DND-41 (cell line): ENCODE measurements around the gene CLDN9.

Experiments
- ATAC-seq: fragments of 200-7000 bp; cut with Tn5 transposase; 3 replicates; pipeline ENCODE4 v1.9.1; 2021; ENCODE audit warnings: low read depth; ENCODE audit not compliant: insufficient read depth
- DNase-seq: peaks from one replicate; pipeline ENCODE4 v3.0.0-alpha.2; 2020
- H2AFZ ChIP-seq: 2 replicates; pipeline ENCODE4 v1.6.0; 2012; ENCODE audit warnings: low read depth, low read length
- H3K27ac ChIP-seq: 2 replicates; pipeline ENCODE4 v1.5.1; 2012; ENCODE audit warnings: low read length, inconsistent platforms
- H3K27me3 ChIP-seq: fragments of 200-600 bp; sonication (generic); 2 replicates; pipeline ENCODE4 v1.6.0; 2012; ENCODE audit warnings: low read length, mild to moderate bottlenecking, inconsistent platforms; ENCODE audit not compliant: insufficient read depth, poor library complexity
- H3K36me3 ChIP-seq: 2 replicates; pipeline ENCODE4 v1.5.1; 2012; ENCODE audit warnings: low read length, inconsistent platforms; ENCODE audit not compliant: insufficient read depth
- H3K4me1 ChIP-seq: 2 replicates; pipeline ENCODE4 v1.5.1; 2012; ENCODE audit warnings: mild to moderate bottlenecking, low read length; ENCODE audit not compliant: insufficient read depth
- H3K4me2 ChIP-seq: 2 replicates; pipeline ENCODE4 v1.6.0; 2012; ENCODE audit warnings: mild to moderate bottlenecking, moderate library complexity, low read length, inconsistent platforms; ENCODE audit not compliant: insufficient read depth
- H3K4me3 ChIP-seq, 2 experiments: fragments of 200-600 bp in 1 of 2; shearing (Covaris generic) in 1 of 2; 2 replicates each; pipeline ENCODE4 v1.5.1; 2012 to 2016; ENCODE audit warnings: inconsistent platforms in 2 of 2, low read length in 2 of 2, mild to moderate bottlenecking in 2 of 2, low read depth in 1 of 2, moderate library complexity in 1 of 2
- H3K79me2 ChIP-seq: 2 replicates; pipeline ENCODE4 v1.6.0; 2012; ENCODE audit warnings: low read length, inconsistent platforms; ENCODE audit not compliant: insufficient read depth
- H3K9ac ChIP-seq: 2 replicates; pipeline ENCODE4 v1.6.0; 2012; ENCODE audit warnings: low read depth, mild to moderate bottlenecking, inconsistent platforms, low read length, moderate library complexity
- H3K9me3 ChIP-seq: 2 replicates; pipeline ENCODE4 v1.5.1; 2012; ENCODE audit warnings: low read length, moderate library complexity, mild to moderate bottlenecking, inconsistent platforms; ENCODE audit not compliant: insufficient read depth, severe bottlenecking
- H4K20me1 ChIP-seq: 2 replicates; pipeline ENCODE4 v1.6.0; 2012; ENCODE audit warnings: low read length; ENCODE audit not compliant: insufficient read depth
- EZH2 ChIP-seq: IDR thresholded peaks from 3 replicates; pipeline ENCODE4 v1.6.1; 2012; ENCODE audit warnings: borderline replicate concordance, low read depth, mild to moderate bottlenecking, moderate library complexity, low read length, inconsistent platforms; ENCODE audit not compliant: severe bottlenecking
- TF ChIP-seq, protein P1 (sequence below): IDR thresholded peaks from 2 replicates; pipeline ENCODE4 v1.5.1; 2012; ENCODE audit warnings: borderline replicate concordance, low read length, moderate library complexity, mild to moderate bottlenecking; ENCODE audit not compliant: poor library complexity, severe bottlenecking; ENCODE audit errors: extremely low read depth

Gene CLDN9

DNA sequence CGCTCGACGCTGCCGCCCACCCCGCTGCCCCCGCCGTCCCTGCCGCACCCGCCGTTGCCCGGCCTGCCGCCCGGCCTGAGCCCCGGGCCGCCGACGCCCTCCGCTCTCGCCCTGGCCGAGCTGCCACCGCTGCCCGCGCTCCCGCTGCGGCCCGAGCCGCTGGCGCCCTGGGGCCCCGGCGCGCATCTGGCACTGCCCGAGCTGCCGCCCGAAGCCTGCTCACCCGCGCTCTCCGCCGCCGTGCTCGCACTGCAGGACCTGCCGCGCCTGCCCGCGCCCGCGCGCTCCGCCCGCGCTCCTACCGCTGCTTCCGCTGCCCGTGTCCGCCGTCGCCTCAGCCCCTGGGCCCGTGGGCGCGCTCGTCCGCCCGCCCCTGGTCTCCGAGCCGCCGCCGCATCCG is 8.4 kb upstream of the CLDN9 start:
- Histone ChIP-seq H3K36me3 (no peaks in the 10 kb centered on the region), H3K9me3 (no peaks in the 10 kb centered on the region), H3K4me3 (peak overlapping the region in 1 of 2 experiments; percentile 61; a peak in 2 of 4 replicates), H3K4me2 (peak overlapping the region; percentile 83; the same call in 1 of the 2 replicates), H4K20me1 (peaks cover 5% of the 10 kb centered on the region; the same call in 1 of the 2 replicates), H3K4me1 (peaks cover 48% of the 10 kb centered on the region), H2AFZ (no peak overlapping the region), H3K9ac (peak overlapping the region; percentile 55; the same call in 1 of the 2 replicates), H3K27me3 (no peaks in the 10 kb centered on the region), H3K79me2 (no peaks in the 10 kb centered on the region), H3K27ac (no peak overlapping the region)
- DNase-seq (peak; percentile 30), ATAC-seq (no peak)
- TF ChIP-seq EZH2, result no peak
- TF ChIP-seq, protein P1, sequence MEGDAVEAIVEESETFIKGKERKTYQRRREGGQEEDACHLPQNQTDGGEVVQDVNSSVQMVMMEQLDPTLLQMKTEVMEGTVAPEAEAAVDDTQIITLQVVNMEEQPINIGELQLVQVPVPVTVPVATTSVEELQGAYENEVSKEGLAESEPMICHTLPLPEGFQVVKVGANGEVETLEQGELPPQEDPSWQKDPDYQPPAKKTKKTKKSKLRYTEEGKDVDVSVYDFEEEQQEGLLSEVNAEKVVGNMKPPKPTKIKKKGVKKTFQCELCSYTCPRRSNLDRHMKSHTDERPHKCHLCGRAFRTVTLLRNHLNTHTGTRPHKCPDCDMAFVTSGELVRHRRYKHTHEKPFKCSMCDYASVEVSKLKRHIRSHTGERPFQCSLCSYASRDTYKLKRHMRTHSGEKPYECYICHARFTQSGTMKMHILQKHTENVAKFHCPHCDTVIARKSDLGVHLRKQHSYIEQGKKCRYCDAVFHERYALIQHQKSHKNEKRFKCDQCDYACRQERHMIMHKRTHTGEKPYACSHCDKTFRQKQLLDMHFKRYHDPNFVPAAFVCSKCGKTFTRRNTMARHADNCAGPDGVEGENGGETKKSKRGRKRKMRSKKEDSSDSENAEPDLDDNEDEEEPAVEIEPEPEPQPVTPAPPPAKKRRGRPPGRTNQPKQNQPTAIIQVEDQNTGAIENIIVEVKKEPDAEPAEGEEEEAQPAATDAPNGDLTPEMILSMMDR, result no peak

DNA sequence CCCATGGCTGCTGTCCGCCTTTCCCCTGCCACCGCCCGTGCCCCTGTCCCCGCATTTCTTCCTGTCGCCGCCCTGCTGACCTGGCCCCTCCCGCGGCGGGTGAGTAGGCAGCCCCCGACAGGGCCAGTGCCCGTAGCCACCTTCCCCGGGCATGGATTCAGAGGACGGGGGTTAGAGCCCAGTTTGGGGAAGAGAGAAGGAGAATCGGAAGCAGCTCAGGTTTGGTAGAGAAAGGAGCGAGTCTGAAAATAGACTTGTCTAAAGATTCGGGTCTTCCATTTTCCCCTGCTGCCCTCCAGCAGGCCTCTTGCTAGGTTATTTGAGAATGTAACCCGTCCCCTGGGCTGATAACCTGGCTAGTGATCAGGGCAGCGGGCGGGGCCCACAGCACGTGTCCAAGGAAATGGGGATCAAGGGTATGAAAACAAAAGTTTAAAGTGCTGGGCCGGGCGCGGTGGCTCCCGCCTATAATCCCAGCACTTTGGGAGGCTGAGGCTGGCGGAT is 7.9 kb upstream of the CLDN9 start:
- Histone ChIP-seq H3K4me3 (peak overlapping the region; percentile 17 to 61; a peak in 3 of 4 replicates), H3K9ac (peak overlapping the region; percentile 55), H2AFZ (peak overlapping the region; percentile 59), H3K9me3 (no peaks in the 10 kb centered on the region), H3K27me3 (no peaks in the 10 kb centered on the region), H3K79me2 (no peaks in the 10 kb centered on the region), H3K27ac (no peak overlapping the region), H3K4me2 (peak overlapping the region; percentile 83), H4K20me1 (peaks cover 5% of the 10 kb centered on the region; the same call in 1 of the 2 replicates), H3K36me3 (no peaks in the 10 kb centered on the region), H3K4me1 (peaks cover 48% of the 10 kb centered on the region)
- TF ChIP-seq, protein P1, result no peak
- TF ChIP-seq EZH2, result no peak
- DNase-seq (no peak), ATAC-seq (no peak)

DNA sequence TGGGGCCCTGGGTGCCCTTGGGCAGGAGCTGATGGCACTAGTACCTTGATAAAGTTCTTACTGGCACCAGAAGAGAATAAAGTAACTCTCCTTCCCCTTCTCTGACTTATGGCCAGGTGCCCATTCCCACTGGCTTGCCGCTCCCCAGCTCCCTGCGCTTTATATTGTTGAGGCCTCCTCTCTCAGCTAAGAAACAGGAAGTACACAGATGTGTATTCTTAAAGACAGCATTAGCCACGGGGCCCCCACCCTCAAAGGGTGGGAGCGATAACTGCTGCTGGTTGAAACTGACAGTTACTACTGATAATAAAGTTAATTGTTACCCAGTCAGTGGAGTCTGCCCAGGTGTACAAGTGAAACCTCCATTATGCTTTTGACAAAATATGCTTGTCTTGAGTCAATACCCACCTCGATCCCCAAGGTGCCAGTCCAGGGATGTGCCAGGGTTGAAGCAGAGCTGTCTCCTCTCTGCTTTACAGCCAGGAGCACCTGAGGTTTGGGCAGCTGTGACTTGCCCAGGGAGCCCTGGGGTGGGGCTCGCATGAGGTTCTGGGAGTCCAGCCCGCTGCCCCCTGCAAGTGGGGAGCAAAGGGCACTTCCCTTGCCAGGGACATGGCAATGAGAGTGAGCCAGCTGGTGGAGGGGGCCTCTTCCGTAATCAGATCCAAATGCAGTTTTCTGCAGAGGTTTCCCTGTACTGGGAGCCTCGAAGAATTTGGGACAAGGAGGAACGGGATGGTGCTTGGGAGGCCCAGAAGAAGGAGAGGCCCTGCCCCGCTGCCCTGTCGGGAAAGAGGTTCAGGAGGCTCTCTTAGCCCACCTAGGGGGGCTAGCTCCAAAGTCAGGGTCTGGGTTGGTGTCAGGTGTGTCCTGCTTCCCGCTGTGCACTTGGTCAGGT is 5.4 kb upstream of the CLDN9 start:
- DNase-seq (peak; percentile 34), ATAC-seq (no peak)
- Histone ChIP-seq H3K79me2 (no peaks in the 10 kb centered on the region), H3K36me3 (no peaks in the 10 kb centered on the region), H3K4me3 (no peak overlapping the region), H4K20me1 (peaks cover 5% of the 10 kb centered on the region; the same call in 1 of the 2 replicates), H2AFZ (no peak overlapping the region), H3K4me2 (peak overlapping the region; percentile 48), H3K9me3 (no peaks in the 10 kb centered on the region), H3K27ac (peak overlapping the region; percentile 65), H3K27me3 (no peaks in the 10 kb centered on the region), H3K9ac (peak overlapping the region; percentile 6; the same call in 1 of the 2 replicates), H3K4me1 (peaks cover 48% of the 10 kb centered on the region)
- TF ChIP-seq EZH2, result no peak
- TF ChIP-seq, protein P1, result no peak
